ENCODE measurements around the gene KLHL40. TPM values are rescaled to one million over a fixed set of nuclear protein-coding genes. Genes with fewer than 3 reads are reported as not detected.

Gene KLHL40
- total RNA-seq, 1 donor from 2014 or later, result not detected

GRCh38 chr3:42682301-42683070 is 2.9 kb upstream of the KLHL40 start:
- Histone ChIP-seq H3K27me3 (ENCODE audit: insufficient read depth, low read length) (peaks cover 15% of the 10 kb centered on the region), H3K79me2 (ENCODE audit: insufficient read depth, low read length) (no peaks in the 10 kb centered on the region), H3K4me1 (ENCODE audit: insufficient read depth, low read length) (peaks cover 14% of the 10 kb centered on the region), H3K4me2 (ENCODE audit: low read length) (no peak overlapping the region), H3K9me3 (ENCODE audit: insufficient read depth, low read depth, low read length) (peaks cover 4% of the 10 kb centered on the region), H2AFZ (ENCODE audit: low read depth, low read length) (no peak overlapping the region), H3K36me3 (ENCODE audit: insufficient read depth, low read length) (no peaks in the 10 kb centered on the region), H4K20me1 (ENCODE audit: insufficient read depth, low read length) (no peaks in the 10 kb centered on the region), H3K27ac (ENCODE audit: low read depth, low read length) (no peak overlapping the region), H3K9ac (ENCODE audit: low read length) (no peak overlapping the region), H3K4me3 (ENCODE audit: insufficient read depth, low read depth, low read length) (no peak overlapping the region)
- H3K4me3 Mint-ChIP-seq (ENCODE audit: unreplicated experiment), result no peak overlapping the region
- H3K27ac Mint-ChIP-seq (ENCODE audit: unreplicated experiment), result no peak overlapping the region
- peaks cover 7% of the 10 kb centered on the region for H3K9me3 Mint-ChIP-seq (ENCODE audit: unreplicated experiment)
- TF ChIP-seq EZH2 (IDR thresholded peaks at IDR 0.05; ENCODE audit: insufficient read depth, low read length) (no peak), CTCF (IDR thresholded peaks at IDR 0.05; ENCODE audit: insufficient read depth, low read depth, low read length) (no peak)
- peaks cover 3% of the 10 kb centered on the region for H3K36me3 Mint-ChIP-seq (ENCODE audit: low read depth, unreplicated experiment)
- FAIRE-seq (no peak), DNase-seq (ENCODE audit: low read depth) (no peak)
- H3K27me3 Mint-ChIP-seq (ENCODE audit: low read depth, unreplicated experiment), result peaks cover 7% of the 10 kb centered on the region
- H3K4me1 Mint-ChIP-seq (ENCODE audit: low read depth, unreplicated experiment), result peaks cover 16% of the 10 kb centered on the region

GRCh38 chr3:42683875-42684598 is 1.3 kb upstream of the KLHL40 start:
- Histone ChIP-seq H2AFZ (ENCODE audit: low read depth, low read length) (no peak overlapping the region), H3K4me1 (ENCODE audit: insufficient read depth, low read length) (peaks cover 14% of the 10 kb centered on the region), H3K9me3 (ENCODE audit: insufficient read depth, low read depth, low read length) (peaks cover 4% of the 10 kb centered on the region), H3K27ac (ENCODE audit: low read depth, low read length) (no peak overlapping the region), H3K27me3 (ENCODE audit: insufficient read depth, low read length) (peaks cover 15% of the 10 kb centered on the region), H3K4me3 (ENCODE audit: insufficient read depth, low read depth, low read length) (no peak overlapping the region), H3K9ac (ENCODE audit: low read length) (no peak overlapping the region), H3K4me2 (ENCODE audit: low read length) (peak overlapping the region; percentile 61), H4K20me1 (ENCODE audit: insufficient read depth, low read length) (no peaks in the 10 kb centered on the region), H3K79me2 (ENCODE audit: insufficient read depth, low read length) (no peaks in the 10 kb centered on the region), H3K36me3 (ENCODE audit: insufficient read depth, low read length) (no peaks in the 10 kb centered on the region)
- Mint-ChIP-seq H3K4me3 (ENCODE audit: unreplicated experiment) (no peak overlapping the region), H3K27me3 (ENCODE audit: low read depth, unreplicated experiment) (peaks cover 8% of the 10 kb centered on the region), H3K4me1 (ENCODE audit: low read depth, unreplicated experiment) (peaks cover 16% of the 10 kb centered on the region), H3K9me3 (ENCODE audit: unreplicated experiment) (peaks cover 5% of the 10 kb centered on the region), H3K36me3 (ENCODE audit: low read depth, unreplicated experiment) (peaks cover 3% of the 10 kb centered on the region), H3K27ac (ENCODE audit: unreplicated experiment) (peak overlapping the region; percentile 83)
- FAIRE-seq (peak; percentile 9), DNase-seq (ENCODE audit: low read depth) (peak; percentile 92)
- no peak for TF ChIP-seq CTCF (IDR thresholded peaks at IDR 0.05; ENCODE audit: insufficient read depth, low read depth, low read length)
- TF ChIP-seq EZH2 (IDR thresholded peaks at IDR 0.05; ENCODE audit: insufficient read depth, low read length), result no peak
